ENCODE data around the gene MS4A6A.
"Not testable (repeated sequence)": the region's sequence is repeated elsewhere in the genome, so short reads cannot be mapped to it uniquely, and the experiment has no call there.

DNA sequence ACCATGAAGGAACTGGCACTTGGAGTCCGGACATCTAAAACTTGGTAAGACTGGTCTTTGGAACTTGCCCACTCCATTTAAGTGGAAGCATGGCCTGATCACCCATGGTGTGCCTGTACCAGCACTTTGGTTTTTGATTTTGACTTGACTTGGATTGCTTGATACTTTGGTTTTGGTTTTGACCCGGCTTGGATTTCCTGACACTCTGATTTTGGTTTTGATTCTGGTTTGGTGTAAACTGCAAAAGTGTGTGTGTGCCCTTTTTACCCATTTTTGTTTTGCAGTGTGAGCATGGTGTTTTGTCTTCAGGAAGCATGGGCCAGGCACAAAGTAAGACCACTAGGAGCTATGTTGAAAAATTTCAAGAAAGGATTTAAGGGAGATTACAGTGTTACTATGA lies 3.2 kb upstream of the MS4A6A start:
- TF ChIP-seq, protein P1, sequence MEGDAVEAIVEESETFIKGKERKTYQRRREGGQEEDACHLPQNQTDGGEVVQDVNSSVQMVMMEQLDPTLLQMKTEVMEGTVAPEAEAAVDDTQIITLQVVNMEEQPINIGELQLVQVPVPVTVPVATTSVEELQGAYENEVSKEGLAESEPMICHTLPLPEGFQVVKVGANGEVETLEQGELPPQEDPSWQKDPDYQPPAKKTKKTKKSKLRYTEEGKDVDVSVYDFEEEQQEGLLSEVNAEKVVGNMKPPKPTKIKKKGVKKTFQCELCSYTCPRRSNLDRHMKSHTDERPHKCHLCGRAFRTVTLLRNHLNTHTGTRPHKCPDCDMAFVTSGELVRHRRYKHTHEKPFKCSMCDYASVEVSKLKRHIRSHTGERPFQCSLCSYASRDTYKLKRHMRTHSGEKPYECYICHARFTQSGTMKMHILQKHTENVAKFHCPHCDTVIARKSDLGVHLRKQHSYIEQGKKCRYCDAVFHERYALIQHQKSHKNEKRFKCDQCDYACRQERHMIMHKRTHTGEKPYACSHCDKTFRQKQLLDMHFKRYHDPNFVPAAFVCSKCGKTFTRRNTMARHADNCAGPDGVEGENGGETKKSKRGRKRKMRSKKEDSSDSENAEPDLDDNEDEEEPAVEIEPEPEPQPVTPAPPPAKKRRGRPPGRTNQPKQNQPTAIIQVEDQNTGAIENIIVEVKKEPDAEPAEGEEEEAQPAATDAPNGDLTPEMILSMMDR (IDR thresholded peaks at IDR 0.05 in 4 of 5, conservative IDR thresholded peaks at IDR 0.05 in 1 of 5): not testable (repeated sequence)
- not testable (repeated sequence) for TF ChIP-seq POLR2A (IDR thresholded peaks at IDR 0.05)
